ENCODE measurements around the gene RAB4B.

Gene RAB4B

GRCh38 chr19:40803857-40804782, 26.1 kb downstream of the RAB4B start:
- DNase-seq (ENCODE audit: low read depth) = peak; percentile 84
- no peak for TF ChIP-seq CTCF (IDR thresholded peaks at IDR 0.05; ENCODE audit: insufficient read depth, low read depth, low read length, missing control alignments)
- H3K4me3 ChIP-seq (ENCODE audit: low read depth, low read length) = no peak overlapping the region

GRCh38 chr19:40804783-40805242, 26.8 kb downstream of the RAB4B start:
- no peak for TF ChIP-seq CTCF (IDR thresholded peaks at IDR 0.05; ENCODE audit: insufficient read depth, low read depth, low read length, missing control alignments)
- no peak for DNase-seq (ENCODE audit: low read depth)
- no peak overlapping the region for H3K4me3 ChIP-seq (ENCODE audit: low read depth, low read length)

- no peak for TF ChIP-seq CTCF (IDR thresholded peaks at IDR 0.05; ENCODE audit: insufficient read depth, low read depth, low read length, missing control alignments)
- no peak overlapping the region for H3K4me3 ChIP-seq (ENCODE audit: low read depth, low read length)
- no peak for DNase-seq (ENCODE audit: low read depth)
Measured at GRCh38 chr19:40805258-40805868, 27.3 kb downstream of the RAB4B start.

GRCh38 chr19:40806423-40807146, 28.5 kb downstream of the RAB4B start:
- H3K4me3 ChIP-seq (ENCODE audit: low read depth, low read length) = no peak overlapping the region
- peak; percentile 85 for DNase-seq (ENCODE audit: low read depth)
- peak; percentile 86 for TF ChIP-seq CTCF (IDR thresholded peaks at IDR 0.05; ENCODE audit: insufficient read depth, low read depth, low read length, missing control alignments)

GRCh38 chr19:40807147-40808020, 29.3 kb downstream of the RAB4B start:
- peak; percentile 27 for TF ChIP-seq CTCF (IDR thresholded peaks at IDR 0.05; ENCODE audit: insufficient read depth, low read depth, low read length, missing control alignments)
- DNase-seq (ENCODE audit: low read depth) = no peak

GRCh38 chr19:40808021-40808325, 29.9 kb downstream of the RAB4B start:
- TF ChIP-seq CTCF (IDR thresholded peaks at IDR 0.05; ENCODE audit: insufficient read depth, low read depth, low read length, missing control alignments) = no peak
- DNase-seq (ENCODE audit: low read depth) = no peak
- no peak overlapping the region for H3K4me3 ChIP-seq (ENCODE audit: low read depth, low read length)

More at GRCh38 chr19:40807147-40808020, 29.3 kb downstream of the RAB4B start:
- H3K4me3 ChIP-seq (ENCODE audit: low read depth, low read length) = no peak overlapping the region

All from GM12865 (cell line).